ENCODE measurements around the gene SLC52A3. TPM values are rescaled to one million over a fixed set of nuclear protein-coding genes. Genes with fewer than 3 reads are reported as not detected.
A peak's percentile ranks its signal among the peaks of the same experiment; 100 is the strongest.
"Not testable (repeated sequence)": the region's sequence is repeated elsewhere in the genome, so short reads cannot be mapped to it uniquely, and the experiment has no call there.

SLC52A3 gene
- total RNA-seq, 1 donor from 2014 or later = 1.7 TPM

- DNase-seq (ENCODE audit: low spot score) = peak; percentile 38
These were observed 39.9 kb downstream of the SLC52A3 start for GRCh38 chr20:728256-728944.

GRCh38 chr20:726160-726559 lies 42.1 kb downstream of the SLC52A3 start:
- DNase-seq (ENCODE audit: low spot score) = no peak

- no peak for DNase-seq (ENCODE audit: low spot score)
These were observed 42.8 kb downstream of the SLC52A3 start for GRCh38 chr20:725491-725890.

- not testable (repeated sequence) for DNase-seq (ENCODE audit: low spot score)
These were observed 43.5 kb downstream of the SLC52A3 start for GRCh38 chr20:724797-725196.

GRCh38 chr20:723756-724155 lies 44.5 kb downstream of the SLC52A3 start:
- no peak for DNase-seq (ENCODE audit: low spot score)

GRCh38 chr20:722822-723644 lies 45.3 kb downstream of the SLC52A3 start:
- no peak for DNase-seq (ENCODE audit: low spot score)

- DNase-seq (ENCODE audit: low spot score) = no peak
These were observed 46.4 kb downstream of the SLC52A3 start for GRCh38 chr20:721876-722275.

- no peak for DNase-seq (ENCODE audit: low spot score)
These were observed 48.5 kb downstream of the SLC52A3 start for GRCh38 chr20:719816-720215.

GRCh38 chr20:719068-719467 lies 49.2 kb downstream of the SLC52A3 start:
- no peak for DNase-seq (ENCODE audit: low spot score)

GRCh38 chr20:717832-718231 lies 50.5 kb downstream of the SLC52A3 start:
- DNase-seq (ENCODE audit: low spot score) = no peak

GRCh38 chr20:717271-717670 lies 51.0 kb downstream of the SLC52A3 start:
- DNase-seq (ENCODE audit: low spot score) = no peak

GRCh38 chr20:714453-714852 lies 53.8 kb downstream of the SLC52A3 start:
- DNase-seq (ENCODE audit: low spot score) = no peak

GRCh38 chr20:711576-711975 lies 56.7 kb downstream of the SLC52A3 start:
- no peak for DNase-seq (ENCODE audit: low spot score)

- DNase-seq (ENCODE audit: low spot score) = no peak
These were observed 57.4 kb downstream of the SLC52A3 start for GRCh38 chr20:710780-711450.

Other genes with a start within 250 kb of the SLC52A3 start
- gene CSNK2A1, start 224.7 kb downstream of the SLC52A3 start, total RNA-seq (ENCODE audit: insufficient read depth, low replicate concordance) = 91.5 TPM
- gene TCF15, start 158.2 kb downstream of the SLC52A3 start, total RNA-seq (ENCODE audit: insufficient read depth, low replicate concordance) = 0.48 TPM
- 22.1 TPM for gene SRXN1, start 115.3 kb downstream of the SLC52A3 start, total RNA-seq (ENCODE audit: insufficient read depth, low replicate concordance)
- not detected for gene SCRT2, start 92.7 kb downstream of the SLC52A3 start, total RNA-seq (ENCODE audit: insufficient read depth, low replicate concordance)
- 0.96 TPM for gene FAM110A, start 65.2 kb upstream of the SLC52A3 start, total RNA-seq (ENCODE audit: insufficient read depth, low replicate concordance)
- gene ANGPT4, start 147.8 kb upstream of the SLC52A3 start, total RNA-seq (ENCODE audit: insufficient read depth, low replicate concordance) = 0.24 TPM
- not detected for gene RSPO4, start 233.8 kb upstream of the SLC52A3 start, total RNA-seq (ENCODE audit: insufficient read depth, low replicate concordance)

Data from umbilical cord (tissue), 2 donors.